ENCODE measurements around the gene VSTM2B.

DNA sequence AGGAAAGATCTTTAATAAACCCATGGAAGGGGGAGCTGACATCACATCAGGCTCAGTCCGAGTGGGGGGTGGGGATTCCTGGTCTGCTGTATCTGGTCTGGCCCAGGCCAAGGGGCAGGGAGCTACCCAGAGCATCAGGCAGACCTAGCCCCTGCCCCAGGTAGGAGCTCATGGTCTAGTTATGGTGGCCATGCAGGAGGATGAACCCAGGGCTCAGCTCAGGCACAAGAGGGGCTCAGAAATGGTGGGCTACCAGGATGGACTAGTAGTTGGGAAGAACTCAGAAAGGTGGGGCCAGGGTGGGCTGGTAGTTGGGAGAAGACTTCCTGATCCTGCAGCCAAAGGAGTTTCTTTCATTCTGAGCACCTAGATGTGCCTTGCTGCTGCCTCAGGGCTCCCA, 14.3 kb downstream of the VSTM2B start:
- TF ChIP-seq, protein P1, sequence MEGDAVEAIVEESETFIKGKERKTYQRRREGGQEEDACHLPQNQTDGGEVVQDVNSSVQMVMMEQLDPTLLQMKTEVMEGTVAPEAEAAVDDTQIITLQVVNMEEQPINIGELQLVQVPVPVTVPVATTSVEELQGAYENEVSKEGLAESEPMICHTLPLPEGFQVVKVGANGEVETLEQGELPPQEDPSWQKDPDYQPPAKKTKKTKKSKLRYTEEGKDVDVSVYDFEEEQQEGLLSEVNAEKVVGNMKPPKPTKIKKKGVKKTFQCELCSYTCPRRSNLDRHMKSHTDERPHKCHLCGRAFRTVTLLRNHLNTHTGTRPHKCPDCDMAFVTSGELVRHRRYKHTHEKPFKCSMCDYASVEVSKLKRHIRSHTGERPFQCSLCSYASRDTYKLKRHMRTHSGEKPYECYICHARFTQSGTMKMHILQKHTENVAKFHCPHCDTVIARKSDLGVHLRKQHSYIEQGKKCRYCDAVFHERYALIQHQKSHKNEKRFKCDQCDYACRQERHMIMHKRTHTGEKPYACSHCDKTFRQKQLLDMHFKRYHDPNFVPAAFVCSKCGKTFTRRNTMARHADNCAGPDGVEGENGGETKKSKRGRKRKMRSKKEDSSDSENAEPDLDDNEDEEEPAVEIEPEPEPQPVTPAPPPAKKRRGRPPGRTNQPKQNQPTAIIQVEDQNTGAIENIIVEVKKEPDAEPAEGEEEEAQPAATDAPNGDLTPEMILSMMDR (IDR thresholded peaks at IDR 0.05) = no peak
- no peak for TF ChIP-seq TCF7L2 (IDR thresholded peaks at IDR 0.05; ENCODE audit: low read depth, low read length)
- no peak for TF ChIP-seq POLR2AphosphoS5 (IDR thresholded peaks at IDR 0.05; ENCODE audit: low read depth, low read length)
- TF ChIP-seq, protein P2, sequence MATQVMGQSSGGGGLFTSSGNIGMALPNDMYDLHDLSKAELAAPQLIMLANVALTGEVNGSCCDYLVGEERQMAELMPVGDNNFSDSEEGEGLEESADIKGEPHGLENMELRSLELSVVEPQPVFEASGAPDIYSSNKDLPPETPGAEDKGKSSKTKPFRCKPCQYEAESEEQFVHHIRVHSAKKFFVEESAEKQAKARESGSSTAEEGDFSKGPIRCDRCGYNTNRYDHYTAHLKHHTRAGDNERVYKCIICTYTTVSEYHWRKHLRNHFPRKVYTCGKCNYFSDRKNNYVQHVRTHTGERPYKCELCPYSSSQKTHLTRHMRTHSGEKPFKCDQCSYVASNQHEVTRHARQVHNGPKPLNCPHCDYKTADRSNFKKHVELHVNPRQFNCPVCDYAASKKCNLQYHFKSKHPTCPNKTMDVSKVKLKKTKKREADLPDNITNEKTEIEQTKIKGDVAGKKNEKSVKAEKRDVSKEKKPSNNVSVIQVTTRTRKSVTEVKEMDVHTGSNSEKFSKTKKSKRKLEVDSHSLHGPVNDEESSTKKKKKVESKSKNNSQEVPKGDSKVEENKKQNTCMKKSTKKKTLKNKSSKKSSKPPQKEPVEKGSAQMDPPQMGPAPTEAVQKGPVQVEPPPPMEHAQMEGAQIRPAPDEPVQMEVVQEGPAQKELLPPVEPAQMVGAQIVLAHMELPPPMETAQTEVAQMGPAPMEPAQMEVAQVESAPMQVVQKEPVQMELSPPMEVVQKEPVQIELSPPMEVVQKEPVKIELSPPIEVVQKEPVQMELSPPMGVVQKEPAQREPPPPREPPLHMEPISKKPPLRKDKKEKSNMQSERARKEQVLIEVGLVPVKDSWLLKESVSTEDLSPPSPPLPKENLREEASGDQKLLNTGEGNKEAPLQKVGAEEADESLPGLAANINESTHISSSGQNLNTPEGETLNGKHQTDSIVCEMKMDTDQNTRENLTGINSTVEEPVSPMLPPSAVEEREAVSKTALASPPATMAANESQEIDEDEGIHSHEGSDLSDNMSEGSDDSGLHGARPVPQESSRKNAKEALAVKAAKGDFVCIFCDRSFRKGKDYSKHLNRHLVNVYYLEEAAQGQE (IDR thresholded peaks at IDR 0.05; ENCODE audit: insufficient read depth in 1 of 2, low read depth in 2 of 2, low read length in 1 of 2) = no peak
- no peak for TF ChIP-seq SIN3A (IDR thresholded peaks at IDR 0.05; ENCODE audit: borderline replicate concordance, insufficient read depth, low read depth, low read length)
